Fibroblast of skin of right quadriceps (primary cell): ENCODE results near the gene CAMK1D.

ENCODE experiments used
- DNase-seq: peaks from one replicate; pipeline ENCODE4 v3.0.0-alpha.2; 2013

Gene CAMK1D

GRCh38 chr10:12880423-12880822, 531.1 kb downstream of the CAMK1D start:
- DNase-seq, result no peak

GRCh38 chr10:12884851-12885250, 535.5 kb downstream of the CAMK1D start:
- DNase-seq, result no peak
